HEK293T (cell line): ENCODE results near the gene ARPP19.

ENCODE experiments used
- ARNT ChIP-seq: fragments of 450-650 bp; IDR thresholded peaks from 2 replicates; pipeline ENCODE4 v1.6.1; 2017; ENCODE audit warnings: mild to moderate bottlenecking
- BHLHE40 ChIP-seq: fragments of 450-650 bp; IDR thresholded peaks from 2 replicates; pipeline ENCODE4 v1.6.1; 2016; ENCODE audit warnings: mild to moderate bottlenecking, moderate library complexity, borderline replicate concordance
- ELF4 ChIP-seq: fragments of 450-650 bp; IDR thresholded peaks from 2 replicates; pipeline ENCODE4 v1.6.1; 2017; ENCODE audit warnings: antibody characterized with exemption
- FOXA1 ChIP-seq: fragments of 450-650 bp; IDR thresholded peaks from 2 replicates; pipeline ENCODE4 v1.6.1; 2016; ENCODE audit warnings: mild to moderate bottlenecking
- FOXM1 ChIP-seq: fragments of 450-650 bp; IDR thresholded peaks from 2 replicates; pipeline ENCODE4 v1.6.1; 2017; ENCODE audit warnings: mild to moderate bottlenecking, borderline replicate concordance
- LEF1 ChIP-seq: fragments of 450-650 bp; IDR thresholded peaks from 2 replicates; pipeline ENCODE4 v1.6.1; 2017; ENCODE audit warnings: mild to moderate bottlenecking, borderline replicate concordance
- PKNOX1 ChIP-seq: fragments of 450-650 bp; IDR thresholded peaks from 2 replicates; pipeline ENCODE4 v1.6.1; 2016
- SP1 ChIP-seq: fragments of 450-650 bp; IDR thresholded peaks from 2 replicates; pipeline ENCODE4 v1.6.1; 2017
- SUZ12 ChIP-seq: fragments of 450-650 bp; IDR thresholded peaks from 2 replicates; pipeline ENCODE4 v1.6.1; 2016; ENCODE audit warnings: mild to moderate bottlenecking
- TARDBP ChIP-seq: fragments of 450-650 bp; IDR thresholded peaks from 2 replicates; pipeline ENCODE4 v1.6.1; 2016

GRCh38 chr15:52502608-52503007 lies 66.2 kb downstream of the ARPP19 start:
- TF ChIP-seq BHLHE40 (no peak), LEF1 (no peak), FOXM1 (no peak), SP1 (no peak), SUZ12 (no peak), ARNT (no peak), TARDBP (no peak), ELF4 (no peak), FOXA1 (no peak), PKNOX1 (no peak)
